Tibial nerve (tissue), 4 donors: ENCODE results near the gene SLC5A2. TPM values are rescaled to one million over a fixed set of nuclear protein-coding genes. Genes with fewer than 3 reads are reported as not detected.
A peak's percentile ranks its signal among the peaks of the same experiment; 100 is the strongest.

Experiments
- DNase-seq, 2 donors: peaks; one replicate each; pipeline ENCODE4 v3.0.0-alpha.2; 2019; ENCODE audit warnings: low spot score in 2 of 2
- H3K27ac ChIP-seq, 4 donors: fragments of 200-600 bp; sonication (generic) in 3 of 4; one replicate each; pipeline ENCODE4 v1.5.1; 2017 to 2019; ENCODE audit warnings: mild to moderate bottlenecking in 1 of 4
- H3K27me3 ChIP-seq, 2 donors: fragments of 200-600 bp; sonication (generic) in 1 of 2; one replicate each; pipeline versions ENCODE4 v1.5.1 to v1.6.0; 2017 to 2019
- H3K36me3 ChIP-seq, 3 donors: fragments of 200-600 bp; sonication (generic); one replicate each; pipeline ENCODE4 v1.5.1; 2018 to 2019
- H3K4me1 ChIP-seq, 4 donors: fragments of 200-600 bp; sonication (generic) in 3 of 4; one replicate each; pipeline ENCODE4 v1.5.1; 2017 to 2019
- H3K4me3 ChIP-seq, 4 donors: fragments of 200-600 bp; sonication (generic) in 3 of 4; one replicate each; pipeline ENCODE4 v1.5.1; 2017 to 2019; ENCODE audit warnings: mild to moderate bottlenecking in 1 of 4, moderate library complexity in 1 of 4
- H3K9me3 ChIP-seq, 4 donors: fragments of 200-600 bp; sonication (generic) in 3 of 4; one replicate each; pipeline ENCODE4 v1.5.1; 2017 to 2019
- CTCF ChIP-seq, 5 experiments: fragments of 200-600 bp in 3 of 5; fragments of 450-650 bp in 2 of 5; sonication (generic) in 3 of 5; IDR thresholded peaks; one replicate each; pipeline ENCODE4 v1.5.1; 2016 to 2019; ENCODE audit warnings: antibody characterized with exemption in 5 of 5, mild to moderate bottlenecking in 3 of 5, moderate library complexity in 2 of 5
- EP300 ChIP-seq, 2 donors: sonication (generic); formaldehyde crosslinking; IDR thresholded peaks; one replicate each; pipeline ENCODE4 v1.6.1; 2017; ENCODE audit warnings: antibody characterized with exemption in 2 of 2, mild to moderate bottlenecking in 1 of 2
- POLR2A ChIP-seq, 2 donors: fragments of 450-650 bp; IDR thresholded peaks; one replicate each; pipeline ENCODE4 v1.6.1; 2017; ENCODE audit warnings: antibody characterized with exemption in 2 of 2, mild to moderate bottlenecking in 2 of 2, moderate library complexity in 2 of 2
- WGBS, 2 donors: methylation state at CpG; one replicate each; pipeline ENCODE4 v1.1.5; 2018; 5-methylcytosine and 5-hydroxymethylcytosine counted together
- total RNA-seq, 4 donors: library from RNA; depleted of rRNA; stranded (reverse); fragments of >200 nt; gene quantifications; one replicate each; pipeline ENCODE4 v1.1.0, GENCODE V29; 2016

SLC5A2 gene
- total RNA-seq, 4 donors from 2014 or later = not detected

GRCh38 chr16:31473264-31473984 is 9.5 kb upstream of the SLC5A2 start:
- Histone ChIP-seq H3K4me3 (peak overlapping the region in 1 of 4 donors; percentile 83), H3K36me3 (peaks cover 0 to 53% (median 4%) of the 10 kb centered on the region in 3 donors), H3K4me1 (peaks cover 0 to 52% (median 12%) of the 10 kb centered on the region in 4 donors), H3K27me3 (no peaks in the 10 kb centered on the region), H3K9me3 (no peaks in the 10 kb centered on the region), H3K27ac (peak overlapping the region; percentile 88 to 98 (median 96))
- DNase-seq = no peak
- TF ChIP-seq POLR2A (IDR thresholded peaks at IDR 0.05) (no peak), CTCF (IDR thresholded peaks at IDR 0.05) (no peak), EP300 (IDR thresholded peaks at IDR 0.05) (no peak)
- WGBS, 2 donors = 83% methylated on average over 16 to 17 of the region's 17 CpGs

- no peak for DNase-seq
- Histone ChIP-seq H3K27ac (no peak overlapping the region), H3K4me1 (peaks cover 0 to 52% (median 12%) of the 10 kb centered on the region in 4 donors), H3K27me3 (no peaks in the 10 kb centered on the region), H3K4me3 (no peak overlapping the region), H3K36me3 (peaks cover 0 to 60% (median 4%) of the 10 kb centered on the region in 3 donors), H3K9me3 (no peaks in the 10 kb centered on the region)
- TF ChIP-seq EP300 (IDR thresholded peaks at IDR 0.05) = no peak
- no peak for TF ChIP-seq CTCF (IDR thresholded peaks at IDR 0.05)
- TF ChIP-seq POLR2A (IDR thresholded peaks at IDR 0.05) = no peak
- 74 to 84% methylated on average over 12 of the region's 12 CpGs for WGBS, 2 donors
These were observed 8.7 kb upstream of the SLC5A2 start for GRCh38 chr16:31474173-31474714.

GRCh38 chr16:31474773-31475738 is 7.9 kb upstream of the SLC5A2 start:
- Histone ChIP-seq H3K36me3 (peaks cover 0 to 63% (median 4%) of the 10 kb centered on the region in 3 donors), H3K4me1 (peaks cover 0 to 53% (median 12%) of the 10 kb centered on the region in 4 donors), H3K27ac (no peak overlapping the region), H3K4me3 (no peak overlapping the region), H3K27me3 (no peaks in the 10 kb centered on the region), H3K9me3 (no peaks in the 10 kb centered on the region)
- WGBS, 2 donors = 91 to 92% methylated on average over 12 of the region's 12 CpGs
- no peak for TF ChIP-seq POLR2A (IDR thresholded peaks at IDR 0.05)
- TF ChIP-seq EP300 (IDR thresholded peaks at IDR 0.05) = no peak
- no peak for TF ChIP-seq CTCF (IDR thresholded peaks at IDR 0.05)
- no peak for DNase-seq

GRCh38 chr16:31475946-31476302 is 7.0 kb upstream of the SLC5A2 start:
- 83 to 85% methylated on average over 21 to 25 of the region's 26 CpGs for WGBS, 2 donors
- Histone ChIP-seq H3K27ac (no peak overlapping the region), H3K4me3 (peak overlapping the region in 1 of 4 donors; percentile 48), H3K9me3 (no peaks in the 10 kb centered on the region), H3K36me3 (peaks cover 0 to 63% (median 4%) of the 10 kb centered on the region in 3 donors), H3K4me1 (peaks cover 0 to 55% (median 10%) of the 10 kb centered on the region in 4 donors), H3K27me3 (no peaks in the 10 kb centered on the region)
- DNase-seq = no peak
- TF ChIP-seq EP300 (IDR thresholded peaks at IDR 0.05) (no peak), POLR2A (IDR thresholded peaks at IDR 0.05) (no peak), CTCF (IDR thresholded peaks at IDR 0.05) (no peak)
